ENCODE measurements around the gene PGM2.
"Not testable (repeated sequence)": the region's sequence is repeated elsewhere in the genome, so short reads cannot be mapped to it uniquely, and the experiment has no call there.

The PGM2 gene

DNA sequence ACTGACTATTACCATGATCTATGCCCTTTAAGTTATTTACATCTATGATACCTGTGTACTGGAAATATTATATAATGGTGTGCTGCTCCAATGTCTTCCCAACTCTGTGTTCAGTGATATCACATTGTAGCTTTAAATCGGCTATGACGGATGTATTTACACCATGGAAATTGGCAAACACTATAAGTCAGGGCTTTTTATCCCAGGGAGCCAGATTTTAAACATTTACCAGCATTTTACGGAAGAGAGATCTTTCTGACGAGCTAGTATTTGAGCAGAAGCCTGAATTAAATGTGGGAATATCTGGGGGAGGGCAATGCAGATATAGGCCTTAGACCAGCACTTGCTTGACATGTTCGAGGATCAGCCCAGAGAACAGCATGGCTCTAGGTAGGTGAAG is 7.7 kb upstream of the PGM2 start:
- no peak for DNase-seq (ENCODE audit: low spot score)

DNA sequence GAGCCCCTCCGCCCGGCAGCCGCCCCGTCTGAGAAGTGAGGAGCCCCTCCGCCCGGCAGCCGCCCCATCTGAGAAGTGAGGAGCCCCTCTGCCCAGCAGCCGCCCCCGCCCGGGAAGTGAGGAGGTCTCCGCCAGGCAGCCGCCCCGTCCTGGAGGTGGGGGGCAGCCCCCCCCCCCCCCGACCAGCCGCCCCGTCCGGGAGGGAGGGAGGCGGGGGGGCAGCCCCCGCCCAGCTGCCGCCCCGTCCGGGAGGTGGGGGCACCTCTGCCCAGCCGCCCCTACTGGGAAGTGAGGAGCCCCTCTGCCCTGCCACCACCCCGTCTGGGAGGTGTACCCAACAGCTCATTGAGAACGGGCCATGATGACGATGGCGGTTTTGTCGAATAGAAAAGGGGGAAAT is 6.0 kb upstream of the PGM2 start:
- DNase-seq (ENCODE audit: low spot score): not testable (repeated sequence)

DNA sequence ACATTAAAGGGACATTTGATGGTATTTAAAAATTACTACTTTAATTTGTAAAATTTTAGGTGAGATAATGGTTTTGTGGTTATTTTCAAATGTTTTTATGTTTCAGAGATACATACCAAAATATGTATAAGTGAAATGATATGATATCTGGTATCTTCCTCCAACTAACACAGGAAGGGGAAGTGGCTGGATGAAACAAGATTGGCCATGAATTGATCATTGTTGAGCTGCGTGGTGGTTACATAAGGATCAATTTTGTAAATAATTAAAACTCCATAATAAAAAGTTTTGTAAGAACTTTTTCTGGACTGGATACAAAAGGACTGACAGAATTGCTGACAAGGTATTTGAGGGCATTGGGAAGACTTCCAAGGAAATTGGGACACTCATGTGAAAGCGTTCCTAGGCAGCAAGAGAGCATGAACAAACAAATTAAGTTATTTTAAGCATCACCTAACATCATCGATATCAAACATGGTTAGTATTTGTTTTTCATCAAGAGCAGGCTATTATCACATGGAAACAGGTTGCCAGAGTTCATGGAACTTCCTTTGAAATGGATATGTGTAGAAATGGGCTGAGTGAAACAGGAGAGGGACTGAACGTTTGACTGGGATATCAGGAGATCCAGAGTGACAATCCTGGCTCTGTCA is 4.4 kb upstream of the PGM2 start:
- DNase-seq (ENCODE audit: low spot score): no peak

DNA sequence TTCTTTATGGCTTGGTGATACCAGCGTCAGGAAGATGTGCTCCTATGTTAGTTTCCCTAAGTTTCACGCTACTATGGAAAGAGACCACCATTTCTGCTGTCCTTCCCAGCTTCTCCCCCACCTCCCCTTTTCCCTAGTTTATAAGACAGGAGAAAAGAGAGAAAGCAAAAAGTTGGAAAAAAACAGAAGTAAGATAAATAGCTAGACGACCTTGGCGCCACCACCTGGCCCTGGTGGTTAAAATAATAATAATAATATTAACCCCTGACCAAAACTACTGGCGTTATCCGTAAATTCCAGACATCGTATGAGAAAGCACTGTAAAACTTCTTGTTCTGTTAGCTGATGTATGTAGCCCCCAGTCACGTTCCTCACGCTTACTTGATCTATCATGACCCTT is 985 bp upstream of the PGM2 start:
- DNase-seq (ENCODE audit: low spot score): not testable (repeated sequence)

GRCh38 chr4:37825968-37826294 is 555 bp upstream of the PGM2 start:
- DNase-seq (ENCODE audit: low spot score): peak; percentile 19

- DNase-seq (ENCODE audit: low spot score): peak; percentile 45
Observed at GRCh38 chr4:37827030-37827685, 672 bp downstream of the PGM2 start.

DNA sequence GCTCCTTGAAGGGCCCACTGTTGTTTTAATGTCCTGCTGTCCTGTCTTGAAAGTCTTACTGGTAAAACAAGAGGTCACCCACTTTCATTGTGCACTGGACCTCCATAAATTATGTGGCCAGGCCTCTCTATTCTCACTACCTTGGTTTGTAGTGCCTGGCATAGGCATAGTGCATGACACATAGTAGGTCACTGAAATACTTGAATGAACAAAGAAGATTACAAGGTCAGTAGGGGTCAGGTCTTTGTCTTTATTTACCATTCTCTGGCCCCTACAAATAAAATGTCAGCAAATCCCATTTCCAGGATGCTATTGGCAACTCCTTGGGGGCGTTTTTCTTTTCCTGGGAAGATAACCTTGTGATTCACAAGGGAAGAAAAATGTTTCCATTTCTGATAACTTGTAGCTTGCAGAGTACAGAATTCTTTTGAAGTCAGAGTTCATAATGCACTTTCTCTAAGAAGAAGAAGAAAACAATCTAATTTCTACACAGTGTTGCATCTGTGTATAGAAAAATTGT is 1.4 kb downstream of the PGM2 start:
- no peak for DNase-seq (ENCODE audit: low spot score)

- DNase-seq (ENCODE audit: low spot score): no peak
Observed at GRCh38 chr4:37828843-37829242, 2.4 kb downstream of the PGM2 start.

DNA sequence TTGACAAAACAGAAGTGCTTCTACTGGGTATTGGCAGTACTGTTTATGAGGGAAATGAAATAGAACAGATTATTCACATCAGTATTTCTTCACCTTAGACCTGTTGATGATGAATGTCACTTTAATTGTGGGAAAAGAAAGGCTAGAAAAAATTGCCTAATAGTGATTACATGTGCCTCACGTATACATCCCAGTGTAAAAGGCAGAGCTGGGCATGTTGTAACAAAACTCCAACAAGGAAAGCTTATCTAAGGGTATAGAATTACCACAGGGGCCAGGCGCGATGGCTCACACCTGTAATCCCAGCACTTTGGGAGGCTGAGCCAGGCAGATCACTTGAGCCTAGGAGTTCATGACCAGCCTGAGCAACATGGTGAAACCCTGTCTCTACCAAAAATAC is 4.2 kb downstream of the PGM2 start:
- no peak for DNase-seq (ENCODE audit: low spot score)

DNA sequence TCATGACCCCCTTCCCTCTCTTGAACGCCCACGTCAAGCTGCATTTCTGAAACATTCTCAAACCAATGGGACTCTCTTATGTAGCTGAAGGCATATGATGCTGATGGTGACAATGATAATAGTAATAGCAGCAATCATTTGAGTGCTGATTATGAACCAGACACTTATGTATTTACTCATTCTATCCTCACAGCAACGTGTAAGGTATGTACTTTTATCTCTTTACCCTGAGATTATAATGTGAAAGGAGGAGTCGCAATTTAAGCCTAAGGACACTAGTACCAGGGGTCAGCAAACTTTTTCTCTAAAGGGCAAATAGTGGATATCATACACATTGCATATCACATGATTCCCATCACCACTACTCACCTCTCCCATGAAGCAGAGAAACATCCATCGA is 8.5 kb downstream of the PGM2 start:
- DNase-seq (ENCODE audit: low spot score): no peak

DNA sequence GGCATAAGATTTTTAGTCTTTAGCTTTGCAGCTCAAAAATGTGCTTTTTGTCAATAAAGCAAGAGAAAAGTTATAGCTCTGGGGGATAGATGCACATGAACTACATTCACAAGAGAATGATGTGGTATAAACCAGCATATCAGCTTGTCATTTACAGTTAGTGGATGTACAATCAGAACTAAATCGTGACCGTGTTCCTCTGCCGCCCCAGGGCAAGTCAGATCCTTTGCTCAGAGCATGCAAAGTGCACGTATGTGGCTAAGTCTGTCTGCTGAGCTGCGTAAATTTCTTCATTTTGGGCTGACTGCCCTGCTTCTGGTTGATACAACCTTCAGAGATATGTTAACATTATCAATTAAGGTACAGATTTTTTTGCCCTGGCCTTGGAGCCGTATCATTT is 9.3 kb downstream of the PGM2 start:
- no peak for DNase-seq (ENCODE audit: low spot score)

DNA sequence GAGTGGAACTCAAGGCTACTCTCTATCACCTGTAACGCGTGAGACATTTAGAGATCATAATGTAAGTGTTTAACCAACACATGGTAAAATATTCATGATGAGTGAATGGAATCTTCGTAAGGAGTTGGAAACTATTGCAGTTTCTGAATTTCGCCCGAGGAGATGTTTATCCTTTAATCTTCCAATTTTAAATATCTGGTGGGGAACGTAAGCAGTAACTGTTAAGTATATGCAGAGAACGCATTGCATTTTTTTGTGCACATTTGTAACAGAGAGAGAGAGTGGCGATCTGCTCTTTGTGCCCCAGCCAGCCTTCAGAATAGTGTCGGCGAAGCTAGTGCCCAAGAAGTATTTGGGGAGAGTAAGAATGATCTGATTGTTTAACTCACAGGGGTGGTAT is 9.8 kb downstream of the PGM2 start:
- DNase-seq (ENCODE audit: low spot score): no peak

- no peak for DNase-seq (ENCODE audit: low spot score)
Observed at GRCh38 chr4:37836838-37837440, 10.5 kb downstream of the PGM2 start.

DNA sequence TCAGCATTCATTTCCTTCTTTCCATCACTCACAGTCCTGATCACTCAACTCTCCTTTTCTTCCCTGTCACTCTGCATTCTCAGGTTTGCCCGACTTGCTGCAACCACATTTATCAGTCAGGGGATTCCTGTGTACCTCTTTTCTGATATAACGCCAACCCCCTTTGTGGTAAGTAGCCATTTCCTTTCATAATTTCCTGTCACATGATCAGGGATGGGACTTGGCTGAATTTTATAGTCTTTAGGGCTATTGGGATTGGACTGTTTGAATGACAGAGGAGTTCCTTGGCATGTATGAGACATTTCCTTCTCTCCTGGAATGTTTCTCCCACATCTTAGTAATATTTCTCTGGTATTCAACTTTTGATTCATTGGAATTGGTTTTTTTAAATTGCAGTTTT is 11.0 kb downstream of the PGM2 start:
- peak; percentile 90 for DNase-seq (ENCODE audit: low spot score)

GRCh38 chr4:37839426-37839825 is 12.9 kb downstream of the PGM2 start:
- DNase-seq (ENCODE audit: low spot score): no peak

GRCh38 chr4:37844204-37844603 is 17.7 kb downstream of the PGM2 start:
- DNase-seq (ENCODE audit: low spot score): no peak

DNA sequence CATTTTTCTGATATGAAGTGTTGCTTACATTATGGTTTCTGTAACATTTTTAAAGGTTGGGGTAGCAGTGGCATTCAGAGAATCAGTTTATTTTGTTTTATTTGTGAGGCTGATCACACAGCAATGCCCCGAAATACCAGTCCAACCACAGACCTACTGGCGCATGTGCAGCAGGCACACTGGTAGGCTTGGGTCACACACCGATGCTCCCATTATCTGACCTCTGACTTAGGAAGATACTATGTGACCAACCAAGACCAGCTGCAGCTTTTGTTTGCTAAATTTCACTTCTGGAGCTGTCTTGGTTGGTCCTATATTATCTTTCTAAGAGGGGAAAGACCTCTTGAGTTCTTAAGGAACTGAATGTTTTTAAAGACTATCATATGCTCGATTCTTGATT is 18.7 kb downstream of the PGM2 start:
- no peak for DNase-seq (ENCODE audit: low spot score)

- DNase-seq (ENCODE audit: low spot score): peak; percentile 15
Observed at GRCh38 chr4:37847311-37847884, 20.9 kb downstream of the PGM2 start.

- no peak for DNase-seq (ENCODE audit: low spot score)
Observed at GRCh38 chr4:37852376-37852775, 25.9 kb downstream of the PGM2 start.

GRCh38 chr4:37858112-37858511 is 31.6 kb downstream of the PGM2 start:
- no peak for DNase-seq (ENCODE audit: low spot score)

DNA sequence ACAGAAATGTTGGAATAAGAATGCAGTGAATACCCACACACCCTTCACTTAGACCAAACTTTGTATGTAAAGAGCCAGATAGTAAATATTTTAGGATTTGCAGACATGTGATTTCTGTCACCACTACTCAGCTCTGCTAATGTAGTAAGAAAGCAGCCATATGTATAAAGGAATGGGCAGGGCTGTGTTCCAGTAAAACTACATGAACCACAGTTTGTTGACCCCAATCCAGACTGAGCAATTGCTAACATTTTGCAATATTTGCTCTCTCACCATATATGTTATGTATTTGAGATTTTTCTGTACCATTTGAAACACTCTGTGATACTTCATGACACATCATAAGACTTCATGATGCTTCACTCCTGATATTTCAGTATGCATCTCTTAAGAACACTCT is 32.4 kb downstream of the PGM2 start:
- DNase-seq (ENCODE audit: low spot score): no peak

DNA sequence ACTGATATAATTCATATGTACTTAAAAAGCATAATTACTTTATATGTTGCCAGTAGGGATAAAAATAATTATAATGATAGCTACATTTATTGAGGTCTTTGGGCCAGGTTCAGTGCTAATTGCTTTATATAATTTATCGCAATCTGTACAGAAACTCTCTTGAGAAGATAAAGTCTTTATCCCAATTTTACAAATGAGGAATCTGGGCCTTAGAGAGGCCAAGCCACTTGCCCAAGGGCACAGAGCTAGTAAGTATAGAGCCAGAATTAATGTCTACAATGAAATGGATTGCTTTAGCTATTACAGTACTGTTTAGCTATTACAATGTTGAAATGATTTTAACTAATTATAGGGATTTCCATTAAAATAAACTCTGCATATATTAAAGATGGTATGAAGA is 33.8 kb downstream of the PGM2 start:
- DNase-seq (ENCODE audit: low spot score): no peak

- no peak for DNase-seq (ENCODE audit: low spot score)
Observed at GRCh38 chr4:37862961-37863360, 36.5 kb downstream of the PGM2 start.

All from hepatic stellate cell (primary cell).